K562 treated with DMSO at 1 percent for 24 hours (cell line): ENCODE measurements around the gene MAGOHB. TPM values are rescaled to one million over a fixed set of nuclear protein-coding genes. Genes with fewer than 3 reads are reported as not detected.

Experiments used
- total RNA-seq: library from RNA; unstranded; fragments of 300-600 nt; gene quantifications from 2 replicates; pipeline ENCODE4 v1.2.3, GENCODE V29; 2022; ENCODE audit warnings: low read depth; ENCODE audit not compliant: insufficient read depth

Gene MAGOHB
- total RNA-seq, result 4.9 and 7.7 TPM in 2 replicates

DNA sequence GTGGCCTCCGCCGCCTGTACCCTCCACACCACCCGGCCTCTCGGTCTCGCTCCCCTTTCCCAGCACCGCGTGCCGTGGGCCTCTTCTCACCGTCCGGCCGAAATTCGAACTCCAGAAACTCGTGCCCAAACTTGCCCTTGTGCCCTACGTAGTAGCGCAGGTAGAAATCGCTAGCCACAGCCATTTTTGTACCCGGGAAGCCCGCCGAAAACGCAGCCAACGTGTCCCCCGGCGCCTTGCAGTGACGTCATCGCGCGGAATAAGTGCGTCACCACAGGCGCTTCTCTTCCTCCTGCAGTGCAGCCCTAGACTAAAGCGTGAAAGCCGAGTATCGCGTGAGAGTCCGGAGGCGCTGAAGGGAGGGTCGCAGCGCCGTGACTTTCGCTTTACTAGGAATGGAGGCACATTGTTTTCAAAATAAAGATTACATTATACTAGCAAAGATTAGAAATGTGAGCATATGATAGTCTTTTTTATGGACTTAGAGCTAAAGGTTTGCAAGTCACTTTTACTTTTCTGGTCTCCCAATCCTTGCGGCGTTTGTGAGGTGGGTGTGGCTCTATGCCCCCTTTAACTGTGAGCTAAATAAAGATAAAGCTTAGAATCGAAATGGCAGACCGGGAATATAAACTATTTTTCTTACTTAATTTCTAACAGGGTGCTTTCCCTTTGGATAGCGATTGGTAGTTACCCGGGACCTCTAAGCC is at the start of gene MAGOHB:
TSS of gene MAGOHB (minus strand) at position 261 of the 707 bp plus-strand sequence. CDS start at position 184, 77 bp downstream.

Other genes starting within 250 kb of the MAGOHB start
- 0.24 TPM in 1 of 2 replicates, not detected in the other for gene KLRK1, start 223.6 kb downstream of the MAGOHB start, total RNA-seq
- not detected in 2 replicates for gene KLRC4, start 203.9 kb downstream of the MAGOHB start, total RNA-seq
- not detected in 2 replicates for gene KLRC3, start 193.0 kb downstream of the MAGOHB start, total RNA-seq
- not detected in 2 replicates for gene KLRC2, start 177.6 kb downstream of the MAGOHB start, total RNA-seq
- gene KLRC1, start 160.2 kb downstream of the MAGOHB start, total RNA-seq, result not detected in 2 replicates
- gene EIF2S3B, start 107.7 kb downstream of the MAGOHB start, total RNA-seq, result 0.41 and 0.57 TPM in 2 replicates
- 0.47 and 1.1 TPM in 2 replicates for gene STYK1, start 60.4 kb upstream of the MAGOHB start, total RNA-seq
- gene YBX3, start 109.7 kb upstream of the MAGOHB start, total RNA-seq, result 141 and 153 TPM in 2 replicates
- gene TAS2R7, start 189.0 kb upstream of the MAGOHB start, total RNA-seq, result not detected in 2 replicates
- not detected in 2 replicates for gene TAS2R8, start 193.7 kb upstream of the MAGOHB start, total RNA-seq
- gene TAS2R9, start 196.6 kb upstream of the MAGOHB start, total RNA-seq, result not detected in 2 replicates
- not detected in 2 replicates for gene TAS2R10, start 212.7 kb upstream of the MAGOHB start, total RNA-seq
- gene PRR4, start 235.9 kb upstream of the MAGOHB start, total RNA-seq, result 2.1 TPM in 1 of 2 replicates, not detected in the other